HepG2 (cell line): ENCODE data around the gene TEK. TPM values are rescaled to one million over a fixed set of nuclear protein-coding genes. Genes with fewer than 3 reads are reported as not detected.

Source experiments
- ATAC-seq: fragments of 200-7000 bp; cut with Tn5 transposase; 3 replicates; pipeline ENCODE4 v1.9.1; 2020; ENCODE audit warnings: mild to moderate bottlenecking, moderate library complexity
- BruUV-seq: library from RNA; stranded (reverse); fragments of 400-500 nt; replicated peaks from 2 replicates; lab custom pipeline; 2021; lab: Mats Ljungman, UMichigan
- CTCF ChIA-PET: fragments of 300-600 bp; formaldehyde crosslinking; extraction: SDS; loops from one replicate; lab custom pipeline; 2021; ENCODE audit warnings: low total read pairs, inconsistent platforms, low intra/inter-chr PET ratio; lab: Yijun Ruan, JAX
- POLR2A ChIA-PET: fragments of 350-600 bp; sonication (Branson Sonifier 250); formaldehyde crosslinking; loops from one replicate; lab custom pipeline; 2020; ENCODE audit warnings: antibody characterized with exemption, inconsistent platforms; lab: Yijun Ruan, JAX
- DNase-seq: peaks from one replicate; pipeline ENCODE4 v3.0.0-alpha.2; 2015; ENCODE audit warnings: low spot score
- FAIRE-seq: peaks from 3 replicates; lab custom pipeline; 2011; peaks lifted over from hg19 to GRCh38; lab: Jason Lieb, UNC
- H2AFZ ChIP-seq: one replicate; pipeline ENCODE4 v1.6.1; 2011; ENCODE audit warnings: low read length, inconsistent platforms
- H3K27ac ChIP-seq: fragments of 300-600 bp; 3 replicates; pipeline ENCODE4 v1.8.0; 2011; ENCODE audit warnings: mixed run types, mild to moderate bottlenecking, mixed read lengths, low read length, inconsistent platforms; ENCODE audit not compliant: insufficient read depth; ENCODE audit errors: extremely low read length
- H3K27me3 ChIP-seq, 2 experiments: fragments of 200-600 bp in 1 of 2; 2 replicates in 1 of 2; 3 replicates in 1 of 2; pipeline versions ENCODE4 v1.6.0 to v1.8.0; 2011; ENCODE audit warnings: low read length in 2 of 2, mild to moderate bottlenecking in 2 of 2, moderate library complexity in 2 of 2, inconsistent platforms in 1 of 2; ENCODE audit not compliant: insufficient read depth in 2 of 2, control insufficient read depth in 1 of 2
- H3K36me3 ChIP-seq, 2 experiments: fragments of 200-600 bp in 1 of 2; replicated peaks in 1 of 2; 2 replicates in 1 of 2; 3 replicates in 1 of 2; pipeline versions ENCODE4 v1.5.1 to v1.8.0; 2011; ENCODE audit warnings: low read length in 2 of 2, inconsistent platforms in 1 of 2; ENCODE audit not compliant: insufficient read depth in 2 of 2, control insufficient read depth in 1 of 2
- H3K4me1 ChIP-seq: 2 replicates; pipeline ENCODE4 v1.5.1; 2012; ENCODE audit warnings: low read length, inconsistent platforms; ENCODE audit not compliant: insufficient read depth
- H3K4me2 ChIP-seq: 2 replicates; pipeline ENCODE4 v1.6.0; 2011; ENCODE audit warnings: low read depth, low read length, inconsistent platforms
- H3K4me3 ChIP-seq, 3 experiments: fragments of 200-600 bp in 1 of 3; sonication (generic), shearing (Covaris generic) in 1 of 3; replicated peaks in 1 of 3; 2 replicates each; pipeline ENCODE4 v1.5.1; 2011 to 2016; ENCODE audit warnings: low read length in 3 of 3, inconsistent platforms in 2 of 3, low read depth in 2 of 3, mild to moderate bottlenecking in 2 of 3, control low read depth in 1 of 3, mixed read lengths in 1 of 3; ENCODE audit not compliant: insufficient read depth in 1 of 3
- H3K79me2 ChIP-seq: one replicate; pipeline ENCODE4 v1.6.1; 2011; ENCODE audit warnings: low read length, inconsistent platforms; ENCODE audit not compliant: insufficient read depth
- H3K9ac ChIP-seq: 2 replicates; pipeline ENCODE4 v1.6.0; 2011; ENCODE audit warnings: mild to moderate bottlenecking, low read depth, low read length, inconsistent platforms; ENCODE audit not compliant: insufficient read depth
- H3K9me3 ChIP-seq: 2 replicates; pipeline ENCODE4 v1.5.1; 2012; ENCODE audit warnings: mild to moderate bottlenecking, low read length
- H4K20me1 ChIP-seq: 2 replicates; pipeline ENCODE4 v1.6.0; 2011; ENCODE audit warnings: inconsistent platforms, mild to moderate bottlenecking, low read length, moderate library complexity; ENCODE audit not compliant: insufficient read depth
- ATF7-NPFF ChIP-seq: sonication (generic); formaldehyde crosslinking; IDR thresholded peaks from 2 replicates; pipeline ENCODE4 v1.8.1; 2023; ENCODE audit warnings: mild to moderate bottlenecking, low read depth, missing genetic modification reagents, moderate library complexity
- HNRNPLL ChIP-seq: fragments of 200-400 bp; formaldehyde crosslinking; IDR thresholded peaks from 2 replicates; pipeline ENCODE4 v1.6.1; 2017; ENCODE audit warnings: mild to moderate bottlenecking, low read depth, low read length; ENCODE audit not compliant: poor library complexity, severe bottlenecking
- MBNL3 ChIP-seq: fragments of 250-450 bp; sonication (Bioruptor Pico); conservative IDR thresholded peaks from 2 replicates; pipeline ENCODE4 v1.8.0; 2022; ENCODE audit warnings: mild to moderate bottlenecking, inconsistent platforms
- NCOA1 ChIP-seq: sonication (generic); formaldehyde crosslinking; IDR thresholded peaks from 2 replicates; pipeline ENCODE4 v1.9.0; 2021; ENCODE audit warnings: missing genetic modification reagents
- REXO4 ChIP-seq: sonication (generic); formaldehyde crosslinking; IDR thresholded peaks from 2 replicates; pipeline ENCODE4 v1.8.0; 2022; ENCODE audit warnings: missing genetic modification reagents, mild to moderate bottlenecking, borderline replicate concordance
- ZFP62 ChIP-seq: sonication (generic); formaldehyde crosslinking; IDR thresholded peaks from 2 replicates; pipeline ENCODE4 v1.4.0; 2020; ENCODE audit warnings: missing genetic modification reagents
- ZNF225 ChIP-seq: sonication (generic); formaldehyde crosslinking; IDR thresholded peaks from 2 replicates; pipeline ENCODE4 v1.4.0; 2020; ENCODE audit warnings: mild to moderate bottlenecking, missing genetic modification reagents
- ZNF274 ChIP-seq: sonication (generic); formaldehyde crosslinking; IDR thresholded peaks from 2 replicates; pipeline ENCODE4 v1.5.1; 2020; ENCODE audit warnings: mild to moderate bottlenecking, missing genetic modification reagents
- ZNF572 ChIP-seq: sonication (generic); formaldehyde crosslinking; IDR thresholded peaks from 2 replicates; pipeline ENCODE4 v1.5.1; 2020; ENCODE audit warnings: mild to moderate bottlenecking, missing genetic modification reagents
- ZNF615 ChIP-seq: sonication (generic); formaldehyde crosslinking; IDR thresholded peaks from 2 replicates; pipeline ENCODE4 v1.5.0; 2020; ENCODE audit warnings: mild to moderate bottlenecking, missing genetic modification reagents, borderline replicate concordance
- ZNF737 ChIP-seq: sonication (generic); formaldehyde crosslinking; IDR thresholded peaks from 2 replicates; pipeline ENCODE4 v1.5.0; 2020; ENCODE audit warnings: missing genetic modification reagents, mild to moderate bottlenecking, borderline replicate concordance
- ZNF776 ChIP-seq: sonication (generic); formaldehyde crosslinking; IDR thresholded peaks from 2 replicates; pipeline ENCODE4 v1.4.0; 2020; ENCODE audit warnings: mild to moderate bottlenecking, missing genetic modification reagents
- ZNF777 ChIP-seq: sonication (generic); formaldehyde crosslinking; IDR thresholded peaks from 2 replicates; pipeline ENCODE4 v1.4.0; 2020; ENCODE audit warnings: missing genetic modification reagents
- WGBS: methylation state at CpG from one replicate; pipeline ENCODE4 v1.1.6; 2017; ENCODE audit warnings: low lambda C conversion rate; 5-methylcytosine and 5-hydroxymethylcytosine counted together
- in situ Hi-C: cut with HindIII; loops from 2 replicates; pipeline ENCODE4 v1.10.0; 2017; ENCODE audit warnings: low pct_unique_long_range_greater_than_20kb; ENCODE audit not compliant: extremely low pct_ligation_motif_present
- intact Hi-C: fragments of 100-400 bp; cut with micrococcal nuclease; formaldehyde crosslinking; loops from one replicate; pipeline ENCODE4 v1.10.0; 2022; ENCODE audit not compliant: unreplicated experiment
- polyA plus RNA-seq, 8 experiments: library from polyadenylated mRNA; depleted of rRNA in 3 of 8; stranded (reverse) in 7 of 8; unstranded in 1 of 8; fragments of >200 nt; fragmentation: Illumina TruSeq in 4 of 8; extraction: Trizol in 4 of 8; gene quantifications; 2 replicates each; pipeline versions ENCODE4 v1.2.1 to v1.2.3, GENCODE V29; 2011 to 2016; ENCODE audit warnings: low read depth in 4 of 8, missing spikeins in 1 of 8, mixed read lengths in 1 of 8; ENCODE audit not compliant: insufficient read depth in 1 of 8
- total RNA-seq, 5 experiments: library from RNA; depleted of rRNA; stranded (reverse); fragments of >200 nt; fragmentation: Illumina TruSeq; extraction: Trizol; gene quantifications; 2 replicates each; pipeline ENCODE4 v1.2.3, GENCODE V29; 2016; ENCODE audit warnings: low read depth in 1 of 5
- TF ChIP-seq, protein P1 (sequence below): IDR thresholded peaks from 2 replicates; pipeline ENCODE4 v1.6.1; 2016; ENCODE audit warnings: missing compliant biosample characterization, missing genetic modification reagents, borderline replicate concordance
- TF ChIP-seq, protein P2 (sequence below): sonication (generic); formaldehyde crosslinking; IDR thresholded peaks from 2 replicates; pipeline ENCODE4 v1.4.0; 2020; ENCODE audit warnings: missing genetic modification reagents
- TF ChIP-seq, protein P3 (sequence below): sonication (generic); formaldehyde crosslinking; IDR thresholded peaks from 2 replicates; pipeline ENCODE4 v1.4.0; 2020; ENCODE audit warnings: missing genetic modification reagents
- TF ChIP-seq, protein P4 (sequence below): sonication (generic); formaldehyde crosslinking; IDR thresholded peaks from 2 replicates; pipeline ENCODE4 v1.8.1; 2023; ENCODE audit warnings: mild to moderate bottlenecking, moderate library complexity, missing genetic modification reagents

Gene TEK
- total and polyA plus RNA-seq, 2 of the 13 experiments (the other 11 are each of a cell fraction or from before 2014, with no cell fraction given): not detected

DNA sequence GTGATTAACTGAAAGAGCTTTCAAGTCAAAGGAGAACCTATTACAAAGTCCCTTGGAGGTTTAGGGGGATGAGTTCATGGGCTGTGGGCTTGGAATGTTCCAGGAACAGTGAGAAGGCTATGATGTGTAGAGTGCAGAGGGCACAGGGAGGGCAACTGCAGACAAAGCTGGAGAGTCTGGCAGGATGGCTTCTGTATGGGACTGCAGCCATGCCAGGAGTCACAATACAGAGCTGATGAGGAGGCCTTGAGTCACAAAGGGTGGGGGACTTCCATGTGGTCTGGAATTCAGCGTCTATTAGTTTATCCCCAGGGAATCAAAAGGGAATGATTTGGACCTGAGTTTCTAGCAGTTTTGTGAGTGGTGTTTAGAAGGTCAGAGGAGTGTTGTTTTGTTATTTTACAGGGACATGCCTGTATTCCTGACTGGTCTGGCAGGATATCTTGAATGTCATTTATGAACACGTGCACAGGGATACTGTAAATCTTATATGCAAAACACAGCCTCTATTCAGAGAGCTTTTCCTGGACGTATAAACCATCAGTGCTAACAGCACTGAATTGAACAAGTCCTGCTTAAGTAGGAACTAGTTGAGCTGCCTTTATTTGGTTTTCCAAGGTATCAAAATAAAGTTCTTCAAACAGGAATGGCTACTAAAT, 14.3 kb upstream of the TEK start (continued):
- TF ChIP-seq ZNF737 (no peak), ZNF274 (no peak)
- TF ChIP-seq, protein P1, sequence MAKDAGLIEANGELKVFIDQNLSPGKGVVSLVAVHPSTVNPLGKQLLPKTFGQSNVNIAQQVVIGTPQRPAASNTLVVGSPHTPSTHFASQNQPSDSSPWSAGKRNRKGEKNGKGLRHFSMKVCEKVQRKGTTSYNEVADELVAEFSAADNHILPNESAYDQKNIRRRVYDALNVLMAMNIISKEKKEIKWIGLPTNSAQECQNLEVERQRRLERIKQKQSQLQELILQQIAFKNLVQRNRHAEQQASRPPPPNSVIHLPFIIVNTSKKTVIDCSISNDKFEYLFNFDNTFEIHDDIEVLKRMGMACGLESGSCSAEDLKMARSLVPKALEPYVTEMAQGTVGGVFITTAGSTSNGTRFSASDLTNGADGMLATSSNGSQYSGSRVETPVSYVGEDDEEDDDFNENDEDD (CRISPR knock-in tag): no peak

DNA sequence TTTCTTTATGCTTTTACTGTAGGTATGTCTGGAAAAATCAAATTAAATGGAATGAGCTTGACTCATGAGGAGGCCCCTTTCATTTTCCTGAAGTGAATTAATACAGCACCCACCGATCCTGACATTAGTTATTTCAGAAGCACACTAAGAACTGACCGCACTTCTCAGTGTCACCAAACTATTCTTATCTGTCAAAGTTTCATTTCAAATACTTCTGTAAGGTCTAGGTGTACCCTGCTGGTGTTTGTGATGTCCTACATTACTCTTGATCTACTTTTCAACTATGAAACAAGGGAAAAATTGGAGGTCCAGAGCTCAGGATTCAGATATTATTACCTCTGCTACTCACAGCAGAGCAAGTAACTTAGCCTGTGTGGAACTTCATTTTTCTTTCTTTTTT, 1.8 kb upstream of the TEK start:
- ATAC-seq (no peak), DNase-seq (no peak), FAIRE-seq (no peak)
- Histone ChIP-seq H3K4me3 (no peak overlapping the region), H3K79me2 (no peaks in the 10 kb centered on the region), H3K27ac (no peak overlapping the region), H2AFZ (no peak overlapping the region), H3K27me3 (0 out of 5 replicates have a peak, but pooled peaks cover 1 to 2% of the 10 kb centered on the region in 2 experiments), H3K4me2 (no peak overlapping the region), H3K9me3 (no peaks in the 10 kb centered on the region), H3K36me3 (no peaks in the 10 kb centered on the region), H3K9ac (no peak overlapping the region), H3K4me1 (no peaks in the 10 kb centered on the region), H4K20me1 (no peaks in the 10 kb centered on the region)
- intact Hi-C loops (no loop called here), in situ Hi-C loops (no loop called here)
- 62% methylated on average over 2 of the region's 2 CpGs for WGBS
- BruUV-seq: no TSS peak
- ChIA-PET POLR2A (no interaction called here), CTCF (no interaction called here)
- TF ChIP-seq ATF7-NPFF (CRISPR knock-in tag) (no peak), NCOA1 (no peak), ZNF225 (no peak), REXO4 (CRISPR knock-in tag) (no peak), ZNF776 (CRISPR knock-in tag) (no peak), ZNF777 (no peak), ZFP62 (no peak), ZNF615 (no peak), HNRNPLL (no peak), MBNL3 (CRISPR knock-in tag) (no peak), ZNF572 (CRISPR knock-in tag) (no peak)
- TF ChIP-seq, protein P2, sequence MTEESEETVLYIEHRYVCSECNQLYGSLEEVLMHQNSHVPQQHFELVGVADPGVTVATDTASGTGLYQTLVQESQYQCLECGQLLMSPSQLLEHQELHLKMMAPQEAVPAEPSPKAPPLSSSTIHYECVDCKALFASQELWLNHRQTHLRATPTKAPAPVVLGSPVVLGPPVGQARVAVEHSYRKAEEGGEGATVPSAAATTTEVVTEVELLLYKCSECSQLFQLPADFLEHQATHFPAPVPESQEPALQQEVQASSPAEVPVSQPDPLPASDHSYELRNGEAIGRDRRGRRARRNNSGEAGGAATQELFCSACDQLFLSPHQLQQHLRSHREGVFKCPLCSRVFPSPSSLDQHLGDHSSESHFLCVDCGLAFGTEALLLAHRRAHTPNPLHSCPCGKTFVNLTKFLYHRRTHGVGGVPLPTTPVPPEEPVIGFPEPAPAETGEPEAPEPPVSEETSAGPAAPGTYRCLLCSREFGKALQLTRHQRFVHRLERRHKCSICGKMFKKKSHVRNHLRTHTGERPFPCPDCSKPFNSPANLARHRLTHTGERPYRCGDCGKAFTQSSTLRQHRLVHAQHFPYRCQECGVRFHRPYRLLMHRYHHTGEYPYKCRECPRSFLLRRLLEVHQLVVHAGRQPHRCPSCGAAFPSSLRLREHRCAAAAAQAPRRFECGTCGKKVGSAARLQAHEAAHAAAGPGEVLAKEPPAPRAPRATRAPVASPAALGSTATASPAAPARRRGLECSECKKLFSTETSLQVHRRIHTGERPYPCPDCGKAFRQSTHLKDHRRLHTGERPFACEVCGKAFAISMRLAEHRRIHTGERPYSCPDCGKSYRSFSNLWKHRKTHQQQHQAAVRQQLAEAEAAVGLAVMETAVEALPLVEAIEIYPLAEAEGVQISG (CRISPR knock-in tag): no peak
- TF ChIP-seq, protein P3, sequence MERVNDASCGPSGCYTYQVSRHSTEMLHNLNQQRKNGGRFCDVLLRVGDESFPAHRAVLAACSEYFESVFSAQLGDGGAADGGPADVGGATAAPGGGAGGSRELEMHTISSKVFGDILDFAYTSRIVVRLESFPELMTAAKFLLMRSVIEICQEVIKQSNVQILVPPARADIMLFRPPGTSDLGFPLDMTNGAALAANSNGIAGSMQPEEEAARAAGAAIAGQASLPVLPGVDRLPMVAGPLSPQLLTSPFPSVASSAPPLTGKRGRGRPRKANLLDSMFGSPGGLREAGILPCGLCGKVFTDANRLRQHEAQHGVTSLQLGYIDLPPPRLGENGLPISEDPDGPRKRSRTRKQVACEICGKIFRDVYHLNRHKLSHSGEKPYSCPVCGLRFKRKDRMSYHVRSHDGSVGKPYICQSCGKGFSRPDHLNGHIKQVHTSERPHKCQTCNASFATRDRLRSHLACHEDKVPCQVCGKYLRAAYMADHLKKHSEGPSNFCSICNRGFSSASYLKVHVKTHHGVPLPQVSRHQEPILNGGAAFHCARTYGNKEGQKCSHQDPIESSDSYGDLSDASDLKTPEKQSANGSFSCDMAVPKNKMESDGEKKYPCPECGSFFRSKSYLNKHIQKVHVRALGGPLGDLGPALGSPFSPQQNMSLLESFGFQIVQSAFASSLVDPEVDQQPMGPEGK: no peak
- TF ChIP-seq, protein P4, sequence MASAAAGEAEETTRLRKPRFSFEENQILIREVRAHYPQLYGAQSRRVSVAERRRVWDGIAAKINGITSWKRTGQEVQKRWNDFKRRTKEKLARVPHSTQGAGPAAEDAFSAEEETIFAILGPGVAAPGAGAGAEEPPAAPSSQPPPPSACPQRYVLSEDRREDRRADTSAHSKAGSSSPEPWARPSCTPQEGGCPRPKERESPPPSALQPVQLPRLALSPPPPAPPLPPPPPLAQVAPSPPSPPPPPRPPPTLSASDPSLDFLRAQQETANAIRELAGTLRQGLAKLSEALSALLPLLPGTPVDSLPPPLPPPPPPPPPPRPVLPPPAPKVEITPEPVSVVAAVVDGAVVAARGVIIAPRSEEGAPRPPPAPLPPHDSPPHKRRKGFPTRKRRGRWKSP (CRISPR knock-in tag): no peak
